22Rv1 (cell line): ENCODE results near the gene IRF7.

Source experiments
- ZFX ChIP-seq: fragments of 450-650 bp; IDR thresholded peaks from 2 replicates; pipeline ENCODE4 v1.6.1; 2017; ENCODE audit warnings: antibody characterized with exemption, borderline replicate concordance
- TF ChIP-seq, protein P1 (sequence below): fragments of 450-650 bp; IDR thresholded peaks from 2 replicates; pipeline ENCODE4 v1.5.1; 2017; ENCODE audit warnings: mild to moderate bottlenecking

GRCh38 chr11:598005-598680 lies 17.6 kb downstream of the IRF7 start:
- TF ChIP-seq, protein P1, sequence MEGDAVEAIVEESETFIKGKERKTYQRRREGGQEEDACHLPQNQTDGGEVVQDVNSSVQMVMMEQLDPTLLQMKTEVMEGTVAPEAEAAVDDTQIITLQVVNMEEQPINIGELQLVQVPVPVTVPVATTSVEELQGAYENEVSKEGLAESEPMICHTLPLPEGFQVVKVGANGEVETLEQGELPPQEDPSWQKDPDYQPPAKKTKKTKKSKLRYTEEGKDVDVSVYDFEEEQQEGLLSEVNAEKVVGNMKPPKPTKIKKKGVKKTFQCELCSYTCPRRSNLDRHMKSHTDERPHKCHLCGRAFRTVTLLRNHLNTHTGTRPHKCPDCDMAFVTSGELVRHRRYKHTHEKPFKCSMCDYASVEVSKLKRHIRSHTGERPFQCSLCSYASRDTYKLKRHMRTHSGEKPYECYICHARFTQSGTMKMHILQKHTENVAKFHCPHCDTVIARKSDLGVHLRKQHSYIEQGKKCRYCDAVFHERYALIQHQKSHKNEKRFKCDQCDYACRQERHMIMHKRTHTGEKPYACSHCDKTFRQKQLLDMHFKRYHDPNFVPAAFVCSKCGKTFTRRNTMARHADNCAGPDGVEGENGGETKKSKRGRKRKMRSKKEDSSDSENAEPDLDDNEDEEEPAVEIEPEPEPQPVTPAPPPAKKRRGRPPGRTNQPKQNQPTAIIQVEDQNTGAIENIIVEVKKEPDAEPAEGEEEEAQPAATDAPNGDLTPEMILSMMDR: no peak
- TF ChIP-seq ZFX: no peak
